Measurements from ENCODE around the gene CCDC47.

- TF ChIP-seq NFE2 (CRISPR knock-in tag; IDR thresholded peaks at IDR 0.05) (no peak), FOXK2 (IDR thresholded peaks at IDR 0.05) (no peak), PBX2 (CRISPR knock-in tag; IDR thresholded peaks at IDR 0.05) (no peak), GTF2F1 (IDR thresholded peaks at IDR 0.05; ENCODE audit: low read length) (no peak), POLR2A (IDR thresholded peaks at IDR 0.05; ENCODE audit: insufficient read depth in 1 of 2, low read depth in 2 of 2, low read length in 2 of 2) (no peak), DMAP1 (CRISPR knock-in tag; IDR thresholded peaks at IDR 0.05) (no peak), CTCF (CRISPR knock-in tag; IDR thresholded peaks at IDR 0.05) (no peak), GPN1 (CRISPR knock-in tag; IDR thresholded peaks at IDR 0.05; ENCODE audit: borderline replicate concordance) (no peak), CBX5 (CRISPR knock-in tag; IDR thresholded peaks at IDR 0.05; ENCODE audit: borderline replicate concordance) (no peak)
Observed at GRCh38 chr17:63758428-63758827, 15.0 kb downstream of the CCDC47 start.
